ENCODE results near the gene ST6GALNAC6.

The ST6GALNAC6 gene

DNA sequence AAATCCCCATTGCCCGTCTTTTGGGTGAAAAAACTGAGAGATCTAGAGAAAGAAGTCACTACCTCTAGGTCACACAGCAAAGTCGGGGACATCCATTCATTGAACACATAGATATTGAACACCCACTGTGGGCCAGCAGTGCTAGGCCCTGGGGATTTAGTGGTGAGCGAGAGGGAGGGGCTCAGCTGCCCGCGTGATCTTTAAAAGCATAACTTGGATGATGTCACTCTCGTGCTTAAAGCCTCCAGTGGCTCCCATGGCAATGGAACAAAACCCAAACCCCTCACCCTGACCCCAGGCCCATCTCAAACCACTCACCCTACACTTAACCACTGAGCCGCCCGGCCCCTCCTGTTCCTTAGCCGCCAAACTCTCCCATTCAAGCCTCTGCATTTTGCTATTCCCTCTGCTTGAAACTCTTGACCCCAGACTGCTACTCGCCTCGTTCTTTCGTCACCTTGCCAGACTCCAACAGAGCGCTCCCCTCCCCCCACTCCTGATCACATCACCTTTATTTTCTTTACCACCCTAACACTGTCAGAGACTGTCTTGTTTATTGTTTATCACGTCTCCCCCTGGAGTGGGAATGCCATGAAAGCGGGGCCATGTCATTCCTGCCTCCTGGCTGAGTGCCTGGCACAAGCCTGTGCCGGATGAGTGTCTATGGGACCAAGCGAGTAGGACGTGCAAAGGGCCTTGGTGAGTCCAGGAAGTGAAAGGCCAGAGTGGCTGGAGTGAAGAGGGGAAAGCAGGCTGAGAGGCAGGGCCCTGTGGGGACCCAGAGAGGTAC, 31.9 kb upstream of the ST6GALNAC6 start:
- peak; percentile 32 for DNase-seq

- DNase-seq, result peak; percentile 79
Measured at GRCh38 chr9:127930231-127931091, 31.1 kb upstream of the ST6GALNAC6 start, which contains the start of gene PIP5KL1. Gene PIP5KL1 (minus strand): TSS chr9:127930777. CDS start chr9:127930752, 25 bp downstream.

- DNase-seq, result no peak
Measured at GRCh38 chr9:127929625-127929979, 30.2 kb upstream of the ST6GALNAC6 start.

DNA sequence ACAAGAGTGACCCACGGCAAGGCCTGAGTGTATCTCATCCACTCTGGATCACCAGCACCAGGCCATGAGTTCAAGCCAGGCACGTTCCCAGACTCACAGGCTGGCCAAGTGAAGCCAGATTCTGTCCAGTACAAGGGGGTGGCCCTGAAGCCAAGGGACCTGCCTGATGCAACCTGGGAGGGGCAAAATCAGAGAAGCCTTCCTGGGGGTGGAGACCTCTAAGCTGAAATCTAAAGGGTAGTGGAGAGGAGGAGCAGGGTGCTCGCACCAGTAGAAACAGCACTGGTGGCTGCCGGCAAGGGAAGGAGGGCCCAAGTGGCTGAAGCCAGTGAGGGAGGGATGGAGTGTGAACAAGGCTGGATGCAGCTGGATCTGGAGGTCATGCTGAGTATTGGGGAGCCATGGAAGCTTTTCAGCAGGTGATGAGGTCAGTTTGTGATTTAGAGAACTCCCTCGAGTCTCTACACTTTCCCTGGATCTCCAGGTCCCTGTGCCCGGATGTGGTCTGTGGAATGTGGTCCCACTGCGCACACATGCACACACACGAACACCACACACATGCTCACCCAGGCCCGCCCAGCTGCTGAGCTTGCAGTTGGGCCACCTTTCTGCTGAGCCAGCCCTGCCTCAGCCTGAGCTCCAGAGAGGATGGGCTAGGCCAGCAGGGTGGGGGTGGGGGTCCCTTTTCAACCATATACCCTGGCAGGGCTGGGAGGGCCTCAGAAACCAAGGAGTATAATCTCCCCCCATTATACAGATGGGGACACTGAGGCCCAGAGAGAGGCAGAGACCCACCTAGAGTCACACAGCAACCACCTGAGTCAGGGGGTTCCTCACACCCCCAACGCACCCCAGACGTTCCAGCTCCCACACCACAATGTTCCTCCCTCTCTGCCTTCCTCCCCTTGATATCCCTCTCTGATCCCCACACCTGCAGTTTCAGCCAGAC, 29.5 kb upstream of the ST6GALNAC6 start:
- peak; percentile 12 for DNase-seq

DNA sequence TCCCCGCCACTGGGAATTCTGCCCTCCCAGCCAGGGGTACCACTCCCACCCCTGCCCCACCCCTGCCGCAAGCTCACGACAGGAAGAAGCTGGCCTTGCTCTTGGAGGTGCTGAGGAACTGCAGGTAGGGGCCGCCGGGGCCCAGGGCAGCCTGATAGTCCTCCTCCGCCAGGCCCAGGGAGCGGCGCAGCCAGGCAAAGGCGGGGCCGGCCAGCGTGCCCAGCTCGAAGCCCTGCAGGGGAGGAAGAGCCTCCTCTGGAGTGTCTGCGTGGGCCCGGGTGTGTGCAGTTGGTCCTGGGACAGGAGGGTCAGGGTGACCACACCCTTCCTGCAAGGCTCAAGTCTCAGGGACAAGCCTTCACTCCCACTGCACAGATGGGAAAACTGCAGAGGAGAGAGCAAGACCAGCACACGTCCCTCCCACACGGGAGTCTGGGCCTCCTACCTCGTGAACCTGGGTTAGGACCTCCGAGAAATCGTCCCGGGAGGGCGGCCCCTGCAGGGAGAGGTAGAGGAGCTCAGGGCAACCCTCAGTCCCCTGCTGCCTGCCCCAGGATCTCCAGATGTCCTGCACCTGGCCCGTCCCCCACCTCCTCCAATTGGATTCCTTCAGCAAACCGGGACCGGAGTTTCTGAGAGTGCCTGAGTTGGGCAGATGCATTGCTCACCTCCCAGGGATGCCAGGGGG, 28.7 kb upstream of the ST6GALNAC6 start:
- DNase-seq, result peak; percentile 10

- peak; percentile 72 for DNase-seq
Measured at GRCh38 chr9:127927201-127927987, 28.0 kb upstream of the ST6GALNAC6 start.

DNA sequence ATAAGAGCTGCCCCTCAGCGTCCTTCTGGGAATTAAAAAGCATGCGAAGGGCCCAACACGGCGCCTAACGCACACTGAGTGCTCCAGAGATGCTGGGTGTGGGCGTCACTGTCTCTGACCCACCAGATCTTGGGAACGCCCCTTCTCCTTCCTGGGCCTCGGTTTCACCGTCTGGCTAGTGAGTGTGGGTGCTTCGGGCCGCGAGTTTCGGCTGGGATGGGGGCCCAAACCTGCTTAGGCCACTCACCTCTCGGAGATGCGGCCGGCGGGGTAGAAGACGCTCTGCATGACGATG, 27.4 kb upstream of the ST6GALNAC6 start:
- no peak for DNase-seq

GRCh38 chr9:127925959-127926905, 26.8 kb upstream of the ST6GALNAC6 start:
- no peak for DNase-seq

GRCh38 chr9:127924736-127925444, 25.5 kb upstream of the ST6GALNAC6 start:
- DNase-seq, result no peak

DNA sequence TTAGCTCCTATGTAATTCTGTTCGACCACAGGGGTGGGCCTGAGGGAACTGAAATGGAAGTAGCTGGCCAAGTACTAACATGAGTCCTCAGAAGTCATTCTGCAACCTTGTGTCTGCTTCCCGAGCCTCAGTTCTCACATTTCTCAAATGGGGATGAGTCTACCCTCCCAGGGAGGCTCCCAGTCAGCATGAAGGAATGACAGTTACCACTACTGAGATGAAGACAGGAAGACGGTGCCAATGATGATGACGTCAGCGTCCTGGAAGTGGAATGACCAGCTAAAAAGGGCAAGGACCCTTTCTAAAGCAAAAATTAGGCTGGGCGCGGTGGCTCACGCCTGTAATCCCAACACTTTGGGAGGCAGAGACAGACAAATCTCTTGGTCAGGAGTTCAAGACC, 24.4 kb upstream of the ST6GALNAC6 start:
- DNase-seq, result no peak

- DNase-seq, result no peak
Measured at GRCh38 chr9:127923046-127923445, 23.6 kb upstream of the ST6GALNAC6 start.

DNA sequence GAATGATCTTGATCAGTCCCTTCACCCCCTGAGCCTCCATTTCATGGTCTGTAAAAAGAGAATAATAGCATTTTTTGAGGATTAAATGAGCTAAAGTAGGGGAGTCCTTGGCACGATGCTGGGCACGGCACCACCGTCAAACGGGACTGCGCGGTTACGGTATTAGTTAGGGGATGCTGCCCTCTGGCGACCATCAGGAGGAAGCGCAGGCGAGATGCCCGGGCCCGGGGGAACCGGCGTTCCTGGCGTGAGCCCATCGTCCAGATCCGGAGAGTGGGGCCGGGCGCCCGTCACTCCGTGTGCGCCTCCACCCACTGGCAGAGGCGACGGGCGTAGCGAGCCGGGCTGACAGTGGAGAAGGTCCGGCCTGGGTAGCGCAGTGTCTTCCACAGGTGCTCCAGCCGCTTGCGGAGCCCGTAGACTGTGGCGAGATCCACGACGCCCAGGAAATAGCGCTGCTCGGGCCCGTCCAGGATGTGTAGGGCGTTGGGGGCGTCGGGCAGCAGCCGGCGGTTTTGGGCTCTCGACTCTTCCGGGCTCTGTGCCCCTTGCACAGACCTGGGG, 22.2 kb upstream of the ST6GALNAC6 start:
- DNase-seq, result peak; percentile 82

DNA sequence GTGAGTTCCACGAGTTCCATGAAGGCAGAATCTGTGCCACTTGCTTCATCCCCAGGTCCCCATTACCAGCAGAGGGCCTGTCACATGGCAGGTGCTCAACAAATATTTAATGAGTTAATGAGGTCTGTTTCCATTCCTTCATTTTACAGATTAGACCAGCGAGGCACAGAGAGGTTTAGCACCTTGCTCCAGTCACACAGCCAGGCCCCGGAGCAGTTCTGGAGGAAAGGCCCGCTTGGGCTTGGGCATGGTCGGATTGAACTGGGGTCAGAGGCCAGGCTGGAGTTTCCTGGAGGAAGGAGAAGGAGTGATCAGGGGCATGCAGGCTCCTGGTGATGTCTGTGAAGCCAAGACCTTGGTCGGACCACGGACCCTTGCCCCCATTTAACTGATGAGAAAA, 21.4 kb upstream of the ST6GALNAC6 start:
- DNase-seq, result no peak

DNA sequence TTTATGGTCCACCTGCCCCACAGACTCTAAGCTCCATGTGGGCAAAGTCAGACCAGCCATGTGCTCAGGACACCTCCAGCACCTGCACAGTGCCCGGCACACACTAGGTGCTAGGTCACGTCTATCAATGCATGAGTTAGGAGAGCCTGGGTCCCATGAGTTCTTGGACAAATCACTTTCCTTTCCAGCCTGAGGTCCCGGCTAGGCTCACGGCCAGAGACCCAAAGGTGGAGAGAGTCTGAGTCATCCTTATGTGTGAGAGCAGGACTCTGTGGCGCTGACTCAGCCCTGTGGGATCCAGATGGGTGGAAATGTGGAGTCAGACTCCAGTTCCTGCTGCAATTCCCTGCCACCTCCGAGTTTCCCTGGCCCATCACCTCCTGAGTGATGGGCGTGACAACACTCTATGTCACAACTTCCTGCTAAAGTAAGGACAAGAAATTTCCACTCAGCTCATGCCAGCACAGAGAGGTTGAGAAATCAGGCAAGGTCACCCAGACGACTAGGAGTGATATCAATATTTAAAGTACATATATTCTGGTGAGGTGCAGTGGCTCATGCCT, 19.9 kb upstream of the ST6GALNAC6 start:
- DNase-seq, result peak; percentile 52

DNA sequence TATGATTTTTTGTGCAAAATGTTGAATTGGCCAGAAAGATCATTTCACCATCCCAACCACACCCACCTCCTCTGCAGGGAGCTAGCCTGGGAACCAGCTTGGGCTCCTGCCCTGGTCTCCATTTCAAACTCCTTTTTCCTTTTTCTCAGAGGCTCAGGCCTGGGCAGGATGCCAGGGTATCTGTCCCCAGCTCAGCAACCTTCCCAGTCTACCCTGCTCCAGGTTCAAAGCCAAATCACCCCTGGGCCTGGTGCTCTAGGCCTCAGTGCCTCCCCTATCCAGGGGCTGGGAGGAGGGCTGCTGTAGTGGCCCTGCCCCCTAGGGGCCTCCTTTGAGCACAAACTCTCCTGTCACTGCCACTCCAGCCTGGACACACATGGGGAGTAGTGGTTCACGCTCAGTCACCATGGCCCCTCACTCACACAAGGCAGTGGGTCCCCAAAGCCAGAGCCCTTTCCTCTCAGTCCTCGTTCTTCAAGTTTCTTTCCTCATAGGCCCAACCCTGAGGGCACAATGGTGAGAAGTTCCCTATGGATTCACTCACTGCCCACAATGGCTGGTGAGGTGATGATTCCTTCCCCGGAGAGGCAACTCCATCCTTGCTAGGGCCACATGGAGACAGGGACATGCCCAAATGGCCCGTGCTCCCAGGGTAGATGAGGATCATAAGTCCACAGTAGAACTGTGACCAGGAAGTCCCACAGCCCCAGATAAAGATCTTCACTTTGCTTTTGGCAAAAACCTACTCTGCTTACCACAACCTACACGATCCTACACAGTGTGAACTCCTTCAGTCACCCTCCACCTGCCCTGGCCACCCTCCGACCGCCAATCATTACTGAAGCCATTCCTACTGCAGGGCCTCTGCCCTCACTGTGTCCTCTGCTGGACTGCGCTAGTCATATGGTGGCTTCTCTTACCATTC, 19.0 kb upstream of the ST6GALNAC6 start:
- no peak for DNase-seq

GRCh38 chr9:127917603-127918002, 18.2 kb upstream of the ST6GALNAC6 start:
- no peak for DNase-seq

GRCh38 chr9:127916720-127917581, 17.5 kb upstream of the ST6GALNAC6 start, which contains the start of gene ST6GALNAC4:
Gene ST6GALNAC4 (minus strand): TSS chr9:127917041. CDS start chr9:127916419, 622 bp downstream.
- peak; percentile 95 for DNase-seq
